ENCODE data around the gene RSL24D1. TPM values are rescaled to one million over a fixed set of nuclear protein-coding genes. Genes with fewer than 3 reads are reported as not detected.

The RSL24D1 gene
- total RNA-seq: 76.5 and 77.7 TPM in 2 replicates

GRCh38 chr15:55196458-55197361 lies at the start of gene RSL24D1:
Gene RSL24D1 (minus strand): TSS chr15:55196941. CDS start chr15:55196890, 51 bp downstream.

Other genes starting within 250 kb of the RSL24D1 start
- gene RAB27A, start 92.9 kb upstream of the RSL24D1 start, total RNA-seq: 8.8 and 11.1 TPM in 2 replicates
- 10.8 and 14.0 TPM in 2 replicates for gene PIGBOS1, start 122.2 kb upstream of the RSL24D1 start, total RNA-seq
- gene PIGB, start 122.3 kb upstream of the RSL24D1 start, total RNA-seq: 12.4 and 18.4 TPM in 2 replicates
- gene CCPG1, start 211.4 kb upstream of the RSL24D1 start, total RNA-seq: 47.4 and 49.7 TPM in 2 replicates
- 0.38 and 1.6 TPM in 2 replicates for gene PIERCE2, start 211.6 kb upstream of the RSL24D1 start, total RNA-seq

Measured in vein endothelial cell (primary cell).